Endothelial cell of umbilical vein (primary cell): ENCODE measurements around the gene SPIRE1. TPM values are rescaled to one million over a fixed set of nuclear protein-coding genes. Genes with fewer than 3 reads are reported as not detected.

ENCODE experiments used
- BruUV-seq: library from RNA; stranded (reverse); fragments of 400-500 nt; replicated peaks from 2 replicates; lab custom pipeline; 2021; lab: Mats Ljungman, UMichigan
- CTCF ChIA-PET: fragments of 300-600, 350-600 bp; sonication (Branson Sonifier 250); formaldehyde crosslinking; loops from one replicate; lab custom pipeline; 2021; ENCODE audit warnings: antibody characterized with exemption, inconsistent platforms; lab: Charles Lee
- POLR2A ChIA-PET: fragments of 300-600, 350-600 bp; sonication (Branson Sonifier 250); formaldehyde crosslinking; loops from one replicate; lab custom pipeline; 2021; ENCODE audit warnings: antibody characterized with exemption, inconsistent platforms; lab: Charles Lee
- DNase-seq: peaks from one replicate; pipeline ENCODE4 v3.0.0-alpha.2; 2011; ENCODE audit warnings: low read depth, low spot score
- FAIRE-seq: peaks from 2 replicates; lab custom pipeline; 2011; peaks lifted over from hg19 to GRCh38; lab: Jason Lieb, UNC
- H2AFZ ChIP-seq: 2 replicates; pipeline ENCODE4 v1.6.0; 2012; ENCODE audit warnings: low read depth, low read length, control low read depth, inconsistent platforms
- H3K27ac ChIP-seq: 2 replicates; pipeline ENCODE4 v1.5.1; 2011; ENCODE audit warnings: low read depth, mild to moderate bottlenecking, control low read depth, low read length, moderate library complexity; ENCODE audit not compliant: insufficient read depth
- H3K27me3 ChIP-seq, 2 experiments: 2 replicates each; pipeline versions ENCODE4 v1.6.0 to v1.6.1; 2011; ENCODE audit warnings: low read length in 2 of 2, mixed read lengths in 1 of 2; ENCODE audit not compliant: control insufficient read depth in 2 of 2, insufficient read depth in 2 of 2
- H3K36me3 ChIP-seq, 2 experiments: 2 replicates in 1 of 2; 3 replicates in 1 of 2; pipeline ENCODE4 v1.5.1; 2011; ENCODE audit warnings: low read length in 2 of 2, mild to moderate bottlenecking in 1 of 2, moderate library complexity in 1 of 2; ENCODE audit not compliant: control insufficient read depth in 2 of 2, insufficient read depth in 2 of 2; ENCODE audit errors: extremely low read depth in 1 of 2
- H3K4me1 ChIP-seq: 3 replicates; pipeline ENCODE4 v1.5.1; 2011; ENCODE audit warnings: mild to moderate bottlenecking, low read length; ENCODE audit not compliant: control insufficient read depth, insufficient read depth; ENCODE audit errors: extremely low read depth
- H3K4me2 ChIP-seq: 2 replicates; pipeline ENCODE4 v1.6.1; 2011; ENCODE audit warnings: low read length, control low read depth, mixed read lengths; ENCODE audit not compliant: insufficient read depth
- H3K4me3 ChIP-seq, 3 experiments: fragments of 200-600 bp in 1 of 3; sonication (generic), shearing (Covaris generic) in 1 of 3; replicated peaks in 1 of 3; 2 replicates each; pipeline ENCODE4 v1.5.1; 2011 to 2016; ENCODE audit warnings: control low read depth in 3 of 3, low read length in 3 of 3, mild to moderate bottlenecking in 2 of 3, inconsistent platforms in 1 of 3, low read depth in 1 of 3, moderate library complexity in 1 of 3; ENCODE audit not compliant: insufficient read depth in 1 of 3
- H3K79me2 ChIP-seq: 2 replicates; pipeline ENCODE4 v1.6.0; 2012; ENCODE audit warnings: low read length, inconsistent platforms; ENCODE audit not compliant: control insufficient read depth, insufficient read depth
- H3K9ac ChIP-seq: replicated peaks from 2 replicates; pipeline ENCODE3; 2011; ENCODE audit warnings: low read length, control low read depth; ENCODE audit not compliant: insufficient read depth; ENCODE audit errors: extremely low read depth
- H3K9me1 ChIP-seq: replicated peaks from 3 replicates; pipeline ENCODE4 v1.6.0; 2011; ENCODE audit warnings: mild to moderate bottlenecking, low read length; ENCODE audit not compliant: control insufficient read depth, insufficient read depth; ENCODE audit errors: extremely low read depth
- H3K9me3 ChIP-seq: replicated peaks from 2 replicates; pipeline ENCODE4 v1.5.1; 2012; ENCODE audit warnings: low read length, inconsistent platforms; ENCODE audit not compliant: control insufficient read depth, insufficient read depth
- H4K20me1 ChIP-seq: replicated peaks from 2 replicates; pipeline ENCODE3; 2011; ENCODE audit warnings: mild to moderate bottlenecking, low read length; ENCODE audit not compliant: control insufficient read depth, insufficient read depth; ENCODE audit errors: extremely low read depth
- CTCF ChIP-seq, 2 donors: IDR thresholded peaks; 1 replicate in 1 of 2; 2 replicates in 1 of 2; pipeline ENCODE4 v1.5.1; 2011; ENCODE audit warnings: low read length in 2 of 2, mild to moderate bottlenecking in 2 of 2, moderate library complexity in 2 of 2, control low read depth in 1 of 2, inconsistent platforms in 1 of 2, low read depth in 1 of 2; ENCODE audit not compliant: insufficient read depth in 1 of 2; ENCODE audit errors: extremely low read depth in 1 of 2
- EZH2 ChIP-seq: IDR thresholded peaks from 2 replicates; pipeline ENCODE4 v1.6.1; 2012; ENCODE audit warnings: borderline replicate concordance, low read depth, mild to moderate bottlenecking, moderate library complexity, low read length, inconsistent platforms; ENCODE audit not compliant: severe bottlenecking
- FOS ChIP-seq: IDR thresholded peaks from 2 replicates; pipeline ENCODE4 v1.6.1; 2011; ENCODE audit warnings: mild to moderate bottlenecking, low read length, moderate library complexity, borderline replicate concordance; ENCODE audit not compliant: insufficient read depth
- GATA2 ChIP-seq: IDR thresholded peaks from 2 replicates; pipeline ENCODE4 v1.7.0; 2011; ENCODE audit warnings: low read depth, mild to moderate bottlenecking, moderate library complexity, mixed read lengths, low read length; ENCODE audit not compliant: insufficient read length, insufficient read depth
- JUN ChIP-seq: IDR thresholded peaks from 2 replicates; pipeline ENCODE4 v1.6.1; 2011; ENCODE audit warnings: borderline replicate concordance, low read depth; ENCODE audit not compliant: insufficient read length, insufficient read depth
- MYC ChIP-seq: IDR thresholded peaks from one replicate; pipeline ENCODE4 v1.6.1; 2011; ENCODE audit warnings: mild to moderate bottlenecking, low read depth, low read length
- POLR2A ChIP-seq: IDR thresholded peaks from 2 replicates; pipeline ENCODE4 v1.6.1; 2012; ENCODE audit warnings: low read depth, mild to moderate bottlenecking, control low read depth, low read length
- POLR2AphosphoS5 ChIP-seq: IDR thresholded peaks from 2 replicates; pipeline ENCODE4 v1.6.1; 2012; ENCODE audit warnings: low read depth, mild to moderate bottlenecking, control low read depth, low read length, moderate library complexity; ENCODE audit not compliant: insufficient read depth
- dilution Hi-C: fragments of 300-500 bp; cut with MboI; formaldehyde crosslinking; loops from one replicate; pipeline ENCODE4 v1.15.0; 2019; ENCODE audit warnings: low sequenced_read_pairs; ENCODE audit not compliant: extremely low pct_ligation_motif_present
- intact Hi-C: fragments of 100-400 bp; cut with micrococcal nuclease; formaldehyde crosslinking; loops from one replicate; pipeline ENCODE4 v1.10.0; 2022
- polyA plus RNA-seq, 4 experiments: library from polyadenylated mRNA; depleted of rRNA in 3 of 4; stranded (reverse) in 3 of 4; unstranded in 1 of 4; fragments of >200 nt; gene quantifications; 2 replicates each; pipeline versions ENCODE4 v1.2.1 to v1.2.3, GENCODE V29; 2011 to 2012; ENCODE audit warnings: missing spikeins in 1 of 4
- total RNA-seq: library from RNA; stranded (reverse); gene quantifications from 2 replicates; pipeline ENCODE4 v1.2.3, GENCODE V29; 2021
- TF ChIP-seq, protein P1 (sequence below): IDR thresholded peaks from 2 replicates; pipeline ENCODE4 v1.6.1; 2011; ENCODE audit not compliant: insufficient read depth, insufficient read length

Gene SPIRE1
- total and polyA plus RNA-seq, 2 donors (not counting 3 experiments of a cell fraction or from before 2014, with no cell fraction given) = 13.1 to 44.0 TPM

- H3K4me1 ChIP-seq = peaks cover 3% of the 10 kb centered on the region
- no peaks in the 10 kb centered on the region for H3K9me1 ChIP-seq
- FAIRE-seq = no peak
- BruUV-seq = no TSS peak
- ChIA-PET CTCF (interaction anchor here (1.1 to 2.2 kb wide), 2 partner anchors 15 to 64 kb away, joined by 3 to 8 read pairs; no protein-coding TSS in a partner anchor), POLR2A (no interaction called here)
- intact Hi-C loops (no loop called here), dilution Hi-C loops (no loop called here)
- no peaks in the 10 kb centered on the region for H3K9me3 ChIP-seq
- H3K79me2 ChIP-seq = no peaks in the 10 kb centered on the region
- no peak for TF ChIP-seq MYC
- TF ChIP-seq, protein P1, sequence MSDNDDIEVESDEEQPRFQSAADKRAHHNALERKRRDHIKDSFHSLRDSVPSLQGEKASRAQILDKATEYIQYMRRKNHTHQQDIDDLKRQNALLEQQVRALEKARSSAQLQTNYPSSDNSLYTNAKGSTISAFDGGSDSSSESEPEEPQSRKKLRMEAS = no peak
- TF ChIP-seq POLR2A = no peak
- no peak for TF ChIP-seq POLR2AphosphoS5
- no peak for TF ChIP-seq JUN
- TF ChIP-seq GATA2 = no peak
- no peak for TF ChIP-seq FOS
- TF ChIP-seq EZH2 = no peak
- no peak for TF ChIP-seq CTCF (IDR thresholded peaks at IDR 0.05; ENCODE audit: extremely low read depth in 1 of 2, insufficient read depth in 1 of 2, low read depth in 1 of 2, low read length in 2 of 2)
- H3K36me3 ChIP-seq = peaks cover 0 to 6% of the 10 kb centered on the region in 2 experiments
- H4K20me1 ChIP-seq = no peaks in the 10 kb centered on the region
- no peak for DNase-seq
- no peak overlapping the region for H3K9ac ChIP-seq
- H3K27ac ChIP-seq = no peak overlapping the region
- no peak overlapping the region for H3K4me3 ChIP-seq
- no peaks in the 10 kb centered on the region for H3K27me3 ChIP-seq
- H3K4me2 ChIP-seq = no peak overlapping the region
- H2AFZ ChIP-seq = no peak overlapping the region
Measured at GRCh38 chr18:12694032-12694431, 36.1 kb upstream of the SPIRE1 start.
